ENCODE measurements around the gene ANGEL2. TPM values are rescaled to one million over a fixed set of nuclear protein-coding genes. Genes with fewer than 3 reads are reported as not detected.

ANGEL2 gene
- total RNA-seq, 1 experiment from 2014 or later: 25.5 TPM

GRCh38 chr1:212953321-212953720 is 62.3 kb downstream of the ANGEL2 start:
- BruUV-seq (replicated peaks): no TSS peak
- intact Hi-C loops (cut with micrococcal nuclease): no loop called here
- ChIA-PET CTCF (no interaction called here), RAD21 (ENCODE audit: low non-redundant PET in 1 of 2, low total read pairs in 2 of 2, uncharacterized antibody in 2 of 2, unreplicated experiment in 2 of 2) (no interaction called here), POLR2A (no interaction called here)
- Histone ChIP-seq H3K4me3 (replicated peaks in 1 of 2; ENCODE audit: low read depth in 1 of 2, low read length in 2 of 2) (no peak overlapping the region), H3K4me1 (ENCODE audit: control insufficient read depth in 1 of 2, insufficient read depth in 2 of 2, low read length in 2 of 2) (peaks cover 2 to 13% of the 10 kb centered on the region in 2 experiments; a peak in 3 of 4 replicates), H3K79me2 (ENCODE audit: insufficient read depth, low read length) (no peaks in the 10 kb centered on the region), H3K9ac (ENCODE audit: low read length) (no peak overlapping the region), H3K27ac (ENCODE audit: low read depth, low read length) (no peak overlapping the region), H3K4me2 (ENCODE audit: low read length) (no peak overlapping the region), H3K27me3 (ENCODE audit: insufficient read depth, low read length) (no peaks in the 10 kb centered on the region), H3K9me3 (ENCODE audit: control insufficient read depth in 1 of 2, insufficient read depth in 1 of 2, low read depth in 1 of 2, low read length in 2 of 2) (no peaks in the 10 kb centered on the region), H3K36me3 (ENCODE audit: control insufficient read depth in 1 of 2, insufficient read depth in 2 of 2, low read length in 2 of 2) (0 out of 4 replicates have a peak, but pooled peaks cover 0 to 2% of the 10 kb centered on the region in 2 experiments), H2AFZ (ENCODE audit: low read depth, low read length, poor library complexity, severe bottlenecking) (no peak overlapping the region), H4K20me1 (ENCODE audit: insufficient read depth) (no peaks in the 10 kb centered on the region), H3K9me2 (ENCODE audit: insufficient read depth) (no peaks in the 10 kb centered on the region)
- ATAC-seq (no peak), DNase-seq (ENCODE audit: low read depth, low spot score) (no peak)
- TF ChIP-seq ATF3 (IDR thresholded peaks at IDR 0.05): no peak
- no peak for TF ChIP-seq ZFX (IDR thresholded peaks at IDR 0.05)
- TF ChIP-seq REST (IDR thresholded peaks at IDR 0.05; ENCODE audit: low read depth): no peak
- no peak for TF ChIP-seq RAD21 (IDR thresholded peaks at IDR 0.05; ENCODE audit: low read depth)
- TF ChIP-seq POLR2A (IDR thresholded peaks at IDR 0.05; ENCODE audit: borderline replicate concordance, extremely low read depth, insufficient read depth, insufficient read length): no peak
- TF ChIP-seq CBX3 (IDR thresholded peaks at IDR 0.05; ENCODE audit: low read depth): no peak
- no peak for TF ChIP-seq POLR2AphosphoS5 (IDR thresholded peaks at IDR 0.05; ENCODE audit: low read depth, low read length)
- no peak for TF ChIP-seq SRF (IDR thresholded peaks at IDR 0.05; ENCODE audit: low read depth)
- TF ChIP-seq FOSL1 (IDR thresholded peaks at IDR 0.05; ENCODE audit: low read depth): no peak
- no peak for TF ChIP-seq EGR1 (IDR thresholded peaks at IDR 0.05; ENCODE audit: low read depth)
- TF ChIP-seq YY1 (IDR thresholded peaks at IDR 0.05; ENCODE audit: extremely low read depth, insufficient replicate concordance, low read depth, low read length): no peak
- no peak for TF ChIP-seq SP1 (IDR thresholded peaks at IDR 0.05; ENCODE audit: low read depth)
- TF ChIP-seq ZNF274 (IDR thresholded peaks at IDR 0.05; ENCODE audit: low read depth, low read length): no peak
- no peak for TF ChIP-seq EZH2phosphoT487 (IDR thresholded peaks at IDR 0.05; ENCODE audit: borderline replicate concordance)
- no peak for TF ChIP-seq EZH2 (IDR thresholded peaks at IDR 0.05)
- no peak for TF ChIP-seq JUND (IDR thresholded peaks at IDR 0.05)
- TF ChIP-seq MAX (IDR thresholded peaks at IDR 0.05): no peak
- TF ChIP-seq SIN3A (IDR thresholded peaks at IDR 0.05; ENCODE audit: low read depth): no peak

Measured in HCT116 (cell line).